GM12891 (cell line): ENCODE results near the gene RAP2A.

ENCODE experiments used
- DNase-seq: peaks from one replicate; pipeline ENCODE4 v3.0.0; 2011; ENCODE audit warnings: low spot score; ENCODE audit not compliant: insufficient read length
- FAIRE-seq: peaks from 2 replicates; lab custom pipeline; 2011; peaks lifted over from hg19 to GRCh38; lab: Jason Lieb, UNC
- PAX5 ChIP-seq: IDR thresholded peaks from 2 replicates; pipeline ENCODE4 v1.6.1; 2011; ENCODE audit warnings: low read length, moderate library complexity, mild to moderate bottlenecking; ENCODE audit not compliant: insufficient read depth, severe bottlenecking
- POLR2A ChIP-seq: IDR thresholded peaks from 2 replicates; pipeline ENCODE4 v1.6.1; 2011; ENCODE audit warnings: low read depth, low read length, control low read depth
- POLR2AphosphoS5 ChIP-seq: IDR thresholded peaks from 2 replicates; pipeline ENCODE4 v1.6.1; 2011; ENCODE audit warnings: low read depth, low read length, control low read depth
- POU2F2 ChIP-seq: IDR thresholded peaks from 2 replicates; pipeline ENCODE4 v1.6.1; 2011; ENCODE audit warnings: low read depth, mild to moderate bottlenecking, control low read depth, low read length, moderate library complexity
- SPI1 ChIP-seq: IDR thresholded peaks from 2 replicates; pipeline ENCODE4 v1.6.1; 2011; ENCODE audit warnings: low read depth, low read length, control low read depth
- TAF1 ChIP-seq: IDR thresholded peaks from 2 replicates; pipeline ENCODE4 v1.6.1; 2011; ENCODE audit warnings: low read depth, low read length, control low read depth

Gene RAP2A

GRCh38 chr13:97460853-97461252 is 26.9 kb downstream of the RAP2A start:
- TF ChIP-seq SPI1 (no peak), TAF1 (no peak), POLR2A (no peak), POLR2AphosphoS5 (no peak), PAX5 (no peak), POU2F2 (no peak)
- no peak for FAIRE-seq
- DNase-seq = no peak

- DNase-seq (no peak), FAIRE-seq (no peak)
Measured at GRCh38 chr13:97464561-97464960, 30.6 kb downstream of the RAP2A start.

GRCh38 chr13:97466722-97467121 is 32.8 kb downstream of the RAP2A start:
- DNase-seq = no peak
- TF ChIP-seq POLR2A (no peak), TAF1 (no peak), PAX5 (no peak), SPI1 (no peak), POU2F2 (no peak), POLR2AphosphoS5 (no peak)
- no peak for FAIRE-seq

More at GRCh38 chr13:97464561-97464960, 30.6 kb downstream of the RAP2A start:
- TF ChIP-seq SPI1 (no peak), POLR2A (no peak), PAX5 (no peak)

GRCh38 chr13:97468331-97468730 is 34.4 kb downstream of the RAP2A start:
- DNase-seq = no peak
- FAIRE-seq = no peak
- TF ChIP-seq SPI1 (no peak), POLR2A (no peak), POLR2AphosphoS5 (no peak), POU2F2 (no peak), TAF1 (no peak), PAX5 (no peak)

GRCh38 chr13:97471711-97472110 is 37.7 kb downstream of the RAP2A start:
- DNase-seq (no peak), FAIRE-seq (no peak)
- no peak for TF ChIP-seq SPI1
- TF ChIP-seq POLR2A = no peak
- no peak for TF ChIP-seq POLR2AphosphoS5
- TF ChIP-seq PAX5 = no peak
- TF ChIP-seq TAF1 = no peak
- no peak for TF ChIP-seq POU2F2

- no peak for DNase-seq
- no peak for FAIRE-seq
- TF ChIP-seq POLR2AphosphoS5 (no peak), POLR2A (no peak), SPI1 (no peak), PAX5 (no peak), POU2F2 (no peak), TAF1 (no peak)
Measured at GRCh38 chr13:97474349-97474980, 40.5 kb downstream of the RAP2A start.

- DNase-seq = no peak
- TF ChIP-seq POLR2AphosphoS5 (no peak), POLR2A (no peak), SPI1 (no peak), TAF1 (no peak)
- FAIRE-seq = no peak
Measured at GRCh38 chr13:97475011-97475410, 41.0 kb downstream of the RAP2A start.

- DNase-seq (no peak), FAIRE-seq (no peak)
- TF ChIP-seq POLR2AphosphoS5 (no peak), POLR2A (no peak), SPI1 (no peak), TAF1 (no peak), POU2F2 (no peak), PAX5 (no peak)
Measured at GRCh38 chr13:97477844-97478243, 43.9 kb downstream of the RAP2A start.

GRCh38 chr13:97478247-97478646 is 44.3 kb downstream of the RAP2A start:
- TF ChIP-seq POLR2AphosphoS5 = no peak
- no peak for TF ChIP-seq POLR2A
- TF ChIP-seq POU2F2 = no peak
- no peak for TF ChIP-seq TAF1
- no peak for TF ChIP-seq SPI1
- no peak for TF ChIP-seq PAX5
- no peak for FAIRE-seq
- DNase-seq = no peak

- TF ChIP-seq PAX5 = no peak
- TF ChIP-seq TAF1 = no peak
- TF ChIP-seq POU2F2 = no peak
- no peak for TF ChIP-seq SPI1
- TF ChIP-seq POLR2A = no peak
- no peak for TF ChIP-seq POLR2AphosphoS5
- FAIRE-seq = no peak
- DNase-seq = no peak
Measured at GRCh38 chr13:97483465-97483864, 49.5 kb downstream of the RAP2A start.
